K562 (cell line): ENCODE data around the gene ZKSCAN3. TPM values are rescaled to one million over a fixed set of nuclear protein-coding genes. Genes with fewer than 3 reads are reported as not detected.

Experiments
- BRF1 ChIP-seq: IDR thresholded peaks from 3 replicates; pipeline ENCODE4 v1.6.1; 2011; ENCODE audit warnings: borderline replicate concordance, mild to moderate bottlenecking; ENCODE audit not compliant: insufficient read length; ENCODE audit errors: extremely low read depth
- CBX5 ChIP-seq: IDR thresholded peaks from 2 replicates; pipeline ENCODE4 v1.6.1; 2014; ENCODE audit warnings: low read depth, borderline replicate concordance
- CHCHD3 ChIP-seq: fragments of 250-450 bp; sonication (Bioruptor Pico); IDR thresholded peaks from 2 replicates; pipeline ENCODE4 v2.1.2; 2022; ENCODE audit warnings: mild to moderate bottlenecking
- E2F3 ChIP-seq: fragments of 250-450 bp; sonication (Bioruptor Pico); IDR thresholded peaks from 2 replicates; pipeline ENCODE4 v1.4.0; 2020; ENCODE audit warnings: mild to moderate bottlenecking
- ELF4 ChIP-seq: fragments of 450-650 bp; formaldehyde crosslinking; IDR thresholded peaks from 2 replicates; pipeline ENCODE4 v1.4.0; 2022; ENCODE audit warnings: missing genetic modification characterization
- ELK1 ChIP-seq: sonication (generic); formaldehyde crosslinking; IDR thresholded peaks from 2 replicates; pipeline ENCODE4 v1.8.1; 2022; ENCODE audit warnings: missing genetic modification reagents
- FOXJ2 ChIP-seq: fragments of 200-800 bp; sonication (Bioruptor generic); IDR thresholded peaks from 2 replicates; pipeline ENCODE4 v1.6.1; 2016; ENCODE audit warnings: missing genetic modification characterization, missing compliant biosample characterization
- GATA2 ChIP-seq: sonication (generic); formaldehyde crosslinking; IDR thresholded peaks from 2 replicates; pipeline ENCODE4 v1.4.0; 2020; ENCODE audit warnings: mild to moderate bottlenecking, missing genetic modification reagents
- HCFC1 ChIP-seq: IDR thresholded peaks from 2 replicates; pipeline ENCODE4 v1.6.1; 2012; ENCODE audit warnings: low read depth, low read length, improper control_type of control experiment
- HSF4 ChIP-seq: fragments of 250-450 bp; sonication (Bioruptor Pico); IDR thresholded peaks from 2 replicates; pipeline ENCODE4 v2.1.2; 2022; ENCODE audit warnings: mild to moderate bottlenecking, moderate library complexity, borderline replicate concordance
- JUND ChIP-seq, 2 experiments: IDR thresholded peaks; 2 replicates in 1 of 2; 3 replicates in 1 of 2; pipeline ENCODE4 v1.6.1; 2011; ENCODE audit warnings: borderline replicate concordance in 2 of 2, low read depth in 2 of 2, low read length in 2 of 2, improper control_type of control experiment in 1 of 2, missing biosample characterization in 1 of 2, missing genetic modification characterization in 1 of 2, missing genetic modification reagents in 1 of 2
- LARP7 ChIP-seq: fragments of 450-650 bp; IDR thresholded peaks from 2 replicates; pipeline ENCODE4 v1.6.1; 2016
- NR2C1 ChIP-seq, 2 experiments: fragments of 450-650 bp; IDR thresholded peaks; 2 replicates each; pipeline ENCODE4 v1.6.1; 2017; ENCODE audit warnings: mild to moderate bottlenecking in 2 of 2, antibody characterized with exemption in 1 of 2, inconsistent platforms in 1 of 2, missing compliant biosample characterization in 1 of 2, missing genetic modification characterization in 1 of 2
- PCBP1 ChIP-seq: fragments of 200-400 bp; formaldehyde crosslinking; IDR thresholded peaks from 2 replicates; pipeline ENCODE4 v1.6.1; 2018; ENCODE audit warnings: mild to moderate bottlenecking, low read depth, low read length; ENCODE audit not compliant: poor library complexity, severe bottlenecking
- SMARCB1 ChIP-seq: IDR thresholded peaks from 2 replicates; pipeline ENCODE4 v1.6.1; 2011; ENCODE audit warnings: improper control_type of control experiment, low read depth; ENCODE audit not compliant: insufficient read length
- SUPT5H ChIP-seq: fragments of 450-650 bp; IDR thresholded peaks from 2 replicates; pipeline ENCODE4 v1.6.1; 2016
- ZBTB2 ChIP-seq: fragments of 450-650 bp; IDR thresholded peaks from 2 replicates; pipeline ENCODE4 v1.6.1; 2016; ENCODE audit warnings: antibody characterized with exemption
- ZBTB7A ChIP-seq: IDR thresholded peaks from 2 replicates; pipeline ENCODE4 v1.6.1; 2011; ENCODE audit warnings: low read depth, mild to moderate bottlenecking, low read length, moderate library complexity, borderline replicate concordance; ENCODE audit not compliant: control insufficient read depth
- ZNF12 ChIP-seq: sonication (generic); formaldehyde crosslinking; IDR thresholded peaks from 2 replicates; pipeline ENCODE4 v1.4.0; 2020; ENCODE audit warnings: mild to moderate bottlenecking, missing genetic modification reagents
- ZNF24 ChIP-seq: fragments of 450-650 bp; IDR thresholded peaks from 2 replicates; pipeline ENCODE4 v1.6.1; 2016
- ZNF518B ChIP-seq: fragments of 250-450 bp; sonication (Bioruptor Pico); IDR thresholded peaks from 2 replicates; pipeline ENCODE4 v1.5.0; 2021; ENCODE audit warnings: mild to moderate bottlenecking, moderate library complexity
- ZNF586 ChIP-seq: fragments of 450-650 bp; formaldehyde crosslinking; conservative IDR thresholded peaks from 2 replicates; pipeline ENCODE4 v1.4.0; 2020; ENCODE audit warnings: mild to moderate bottlenecking, moderate library complexity
- ZNF780A ChIP-seq: fragments of 250-450 bp; sonication (Bioruptor Pico); IDR thresholded peaks from 2 replicates; pipeline ENCODE4 v1.5.0; 2021; ENCODE audit warnings: mild to moderate bottlenecking
- polyA plus RNA-seq, 8 experiments: library from polyadenylated mRNA; depleted of rRNA in 4 of 8; stranded (reverse) in 5 of 8; unstranded in 3 of 8; fragments of >200 nt; fragmentation: Nextera tagmentation in 2 of 8; fragmentation: Illumina TruSeq in 1 of 8; extraction: Ambion mirVana in 2 of 8; extraction: Trizol in 1 of 8; gene quantifications; 2 replicates each; pipeline versions ENCODE4 v1.2.1 to v1.2.3, GENCODE V29; 2011 to 2014; ENCODE audit warnings: inconsistent platforms in 1 of 8, missing spikeins in 1 of 8
- total RNA-seq, 7 experiments: library from RNA; depleted of rRNA in 6 of 7; stranded (reverse); fragments of >200 nt in 6 of 7; fragmentation: Illumina TruSeq in 2 of 7; extraction: Trizol in 2 of 7; gene quantifications; 2 replicates each; pipeline versions ENCODE4 v1.2.1 to v1.2.3, GENCODE V29; 2011 to 2021; ENCODE audit warnings: low replicate concordance in 1 of 7

The ZKSCAN3 gene
- total and polyA plus RNA-seq, 9 of the 15 experiments (the other 6 are each of a cell fraction or from before 2014, with no cell fraction given) = 3.0 to 12.4 (median 10.2) TPM

- TF ChIP-seq ZBTB2 (peak; percentile 53; the same call in 1 of the 2 replicates), HSF4 (CRISPR knock-in tag) (no peak), BRF1 (no peak), ELF4 (CRISPR knock-in tag) (no peak), NR2C1 (IDR thresholded peaks at IDR 0.05) (peak; percentile 91), NR2C1 (tag; IDR thresholded peaks at IDR 0.05) (peak; percentile 95), ZNF24 (peak; percentile 83; the same call in 1 of the 2 replicates), CHCHD3 (no peak), ZNF12 (peak; percentile 80; the same call in 1 of the 2 replicates), E2F3 (CRISPR knock-in tag) (0 out of 2 replicates have a peak, but pooled peaks have one; percentile 41), ZNF586 (CRISPR knock-in tag) (no peak), ZNF780A (CRISPR knock-in tag) (no peak), SUPT5H (peak; percentile 97), JUND (IDR thresholded peaks at IDR 0.05; ENCODE audit: borderline replicate concordance, low read depth, low read length) (peak; percentile 80), JUND (tag; IDR thresholded peaks at IDR 0.05; ENCODE audit: borderline replicate concordance, low read depth, low read length) (no peak; the same call in 2 of the 3 replicates), ZNF518B (no peak), SMARCB1 (no peak), GATA2 (CRISPR knock-in tag) (peak; percentile 53; the same call in 1 of the 2 replicates), PCBP1 (peak; percentile 71), ELK1 (no peak), CBX5 (no peak; the same call in 1 of the 2 replicates), FOXJ2 (tag) (0 out of 2 replicates have a peak, but pooled peaks have one; percentile 59), ZBTB7A (peak; percentile 98), LARP7 (0 out of 2 replicates have a peak, but pooled peaks have one; percentile 10), HCFC1 (peak; percentile 90)
Observed at GRCh38 chr6:28399350-28400121, 49.8 kb downstream of the ZKSCAN3 start, which contains the start of gene ZSCAN12 (continued).
